HFFc6 (cell line): Measurements from ENCODE around the gene C1QL4. TPM values are rescaled to one million over a fixed set of nuclear protein-coding genes. Genes with fewer than 3 reads are reported as not detected.
"Not testable (repeated sequence)": the region's sequence is repeated elsewhere in the genome, so short reads cannot be mapped to it uniquely, and the experiment has no call there.

ENCODE experiments used
- DNase-seq: peaks from one replicate; pipeline ENCODE4 v3.0.0-alpha.2; 2018
- H3K27ac Mint-ChIP-seq: 2 replicates; pipeline ENCODE4 v1.8.0; 2020; ENCODE audit warnings: mild to moderate bottlenecking, mixed read lengths
- H3K27me3 Mint-ChIP-seq: 2 replicates; pipeline ENCODE4 v1.8.0; 2021; ENCODE audit warnings: mild to moderate bottlenecking, moderate library complexity, mixed read lengths; ENCODE audit not compliant: insufficient read depth
- H3K36me3 Mint-ChIP-seq: 2 replicates; pipeline ENCODE4 v1.8.0; 2021; ENCODE audit warnings: low read depth, mixed read lengths
- H3K4me1 Mint-ChIP-seq: 2 replicates; pipeline ENCODE4 v1.8.0; 2020; ENCODE audit warnings: low read depth, mixed read lengths
- H3K4me3 Mint-ChIP-seq: 2 replicates; pipeline ENCODE4 v1.8.0; 2020; ENCODE audit warnings: mild to moderate bottlenecking, moderate library complexity, mixed read lengths
- H3K9me3 Mint-ChIP-seq: 2 replicates; pipeline ENCODE4 v1.8.0; 2020; ENCODE audit warnings: mild to moderate bottlenecking, mixed read lengths
- CTCF ChIP-seq: fragments of 200-600 bp; sonication (generic); IDR thresholded peaks from 2 replicates; pipeline ENCODE4 v1.5.0; 2021; ENCODE audit warnings: antibody characterized with exemption, mild to moderate bottlenecking
- total RNA-seq, 6 experiments: library from RNA; stranded (reverse); fragmentation: NEBNext Ultra II Directional; extraction: Animal tissue kit (Norgen Biotek cat#: 25700); gene quantifications; 2 replicates in 1 of 6; 3 replicates in 5 of 6; pipeline ENCODE4 v1.2.3, GENCODE V29; 2021

C1QL4 gene
- total RNA-seq, 6 experiments from 2014 or later, result 0.14 to 0.48 (median 0.28) TPM; not detected in 1

- Mint-ChIP-seq H3K27ac (peak overlapping the region; percentile 45; the same call in 1 of the 2 replicates), H3K36me3 (peaks cover 13% of the 10 kb centered on the region; the same call in 1 of the 2 replicates), H3K4me1 (peaks cover 26% of the 10 kb centered on the region), H3K27me3 (no peaks in the 10 kb centered on the region; the same call in 1 of the 2 replicates), H3K9me3 (no peaks in the 10 kb centered on the region), H3K4me3 (no peak overlapping the region)
- no peak for TF ChIP-seq CTCF
- DNase-seq, result no peak
Observed at GRCh38 chr12:49325606-49326005, 11.4 kb downstream of the C1QL4 start.

DNA sequence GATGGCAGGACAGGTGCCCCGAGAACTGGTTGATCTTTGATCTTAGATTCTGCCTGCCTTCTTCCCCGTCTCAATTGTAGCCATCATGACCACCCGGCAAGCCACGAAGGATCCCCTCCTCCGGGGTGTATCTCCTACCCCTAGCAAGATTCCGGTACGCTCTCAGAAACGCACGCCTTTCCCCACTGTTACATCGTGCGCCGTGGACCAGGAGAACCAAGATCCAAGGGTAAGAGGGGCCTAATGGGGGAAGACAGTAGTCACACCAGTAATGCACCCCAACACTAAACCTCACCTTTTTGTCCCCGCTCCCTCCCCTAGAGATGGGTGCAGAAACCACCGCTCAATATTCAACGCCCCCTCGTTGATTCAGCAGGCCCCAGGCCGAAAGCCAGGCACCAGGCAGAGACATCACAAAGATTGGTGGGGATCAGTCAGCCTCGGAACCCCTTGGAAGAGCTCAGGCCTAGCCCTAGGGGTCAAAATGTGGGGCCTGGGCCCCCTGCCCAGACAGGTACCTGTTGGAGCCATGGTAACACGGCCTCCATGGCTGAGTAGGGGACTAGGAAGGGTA lies 13.4 kb downstream of the C1QL4 start:
- Mint-ChIP-seq H3K4me3 (peak overlapping the region; percentile 100), H3K36me3 (peaks cover 10% of the 10 kb centered on the region; the same call in 1 of the 2 replicates), H3K27ac (peak overlapping the region; percentile 94), H3K4me1 (peaks cover 26% of the 10 kb centered on the region), H3K27me3 (peaks cover 2% of the 10 kb centered on the region), H3K9me3 (no peaks in the 10 kb centered on the region)
- TF ChIP-seq CTCF, result no peak
- DNase-seq, result no peak

- peaks cover 8% of the 10 kb centered on the region; the same call in 1 of the 2 replicates for H3K36me3 Mint-ChIP-seq
- H3K4me3 Mint-ChIP-seq, result peak within 1 kb of the TSS; percentile 100
- H3K4me1 Mint-ChIP-seq, result peaks cover 26% of the 10 kb centered on the region
- no peaks in the 10 kb centered on the region for H3K9me3 Mint-ChIP-seq
- TF ChIP-seq CTCF, result no peak
- peaks cover 2% of the 10 kb centered on the region for H3K27me3 Mint-ChIP-seq
- peak within 1 kb of the TSS; percentile 94 for H3K27ac Mint-ChIP-seq
- DNase-seq, result peak; percentile 98
Observed at GRCh38 chr12:49322708-49323523, 14.1 kb downstream of the C1QL4 start, which contains the start of gene TROAP. Gene TROAP, plus strand, starts transcription at chr12:49323255. Its CDS starts 354 bp downstream, at chr12:49323609.

- Mint-ChIP-seq H3K36me3 (peaks cover 5% of the 10 kb centered on the region; the same call in 1 of the 2 replicates), H3K9me3 (no peaks in the 10 kb centered on the region), H3K4me1 (peaks cover 26% of the 10 kb centered on the region), H3K27me3 (peaks cover 2% of the 10 kb centered on the region), H3K27ac (peak overlapping the region; percentile 94), H3K4me3 (peak overlapping the region; percentile 100)
- no peak for TF ChIP-seq CTCF
- no peak for DNase-seq
Observed at GRCh38 chr12:49322367-49322707, 14.7 kb downstream of the C1QL4 start.

DNA sequence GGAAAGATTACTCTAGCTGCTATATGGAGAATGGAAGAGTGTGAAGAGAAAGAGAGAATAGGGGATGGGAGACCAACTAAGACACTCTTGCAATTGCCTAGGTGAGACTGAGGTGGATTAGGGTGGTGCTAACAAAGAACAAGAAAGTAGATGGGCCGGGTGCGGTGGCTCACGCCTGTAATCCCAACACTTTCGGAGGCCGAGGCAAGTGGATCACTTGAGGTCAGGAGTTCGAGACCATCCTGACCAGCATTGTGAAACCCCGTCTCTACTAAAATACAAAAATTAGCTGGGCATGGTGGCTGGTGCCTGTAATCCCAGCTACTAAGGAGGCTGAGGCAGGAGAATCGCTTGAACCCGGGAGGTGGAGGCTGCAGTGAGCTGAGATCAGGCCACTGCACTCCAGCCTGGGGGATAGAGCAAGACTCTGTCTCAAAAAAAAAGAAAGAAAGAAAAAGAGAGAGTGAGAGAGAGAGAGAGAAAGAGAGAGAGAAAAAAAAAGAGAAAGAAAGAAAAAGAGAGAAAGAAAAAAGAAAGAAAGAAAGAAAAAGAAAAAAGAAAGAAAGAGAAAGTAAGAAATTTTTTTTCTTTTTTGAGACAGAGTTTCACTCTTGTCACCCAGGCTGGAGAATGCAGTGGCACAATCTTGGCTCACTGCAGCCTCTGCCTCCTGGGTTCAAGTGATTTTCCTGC lies 16.4 kb downstream of the C1QL4 start:
- not testable (repeated sequence) for H3K27ac Mint-ChIP-seq, H3K9me3 Mint-ChIP-seq, DNase-seq, H3K4me3 Mint-ChIP-seq, H3K27me3 Mint-ChIP-seq, H3K36me3 Mint-ChIP-seq
- H3K4me1 Mint-ChIP-seq, result peaks cover 26% of the 10 kb centered on the region

DNA sequence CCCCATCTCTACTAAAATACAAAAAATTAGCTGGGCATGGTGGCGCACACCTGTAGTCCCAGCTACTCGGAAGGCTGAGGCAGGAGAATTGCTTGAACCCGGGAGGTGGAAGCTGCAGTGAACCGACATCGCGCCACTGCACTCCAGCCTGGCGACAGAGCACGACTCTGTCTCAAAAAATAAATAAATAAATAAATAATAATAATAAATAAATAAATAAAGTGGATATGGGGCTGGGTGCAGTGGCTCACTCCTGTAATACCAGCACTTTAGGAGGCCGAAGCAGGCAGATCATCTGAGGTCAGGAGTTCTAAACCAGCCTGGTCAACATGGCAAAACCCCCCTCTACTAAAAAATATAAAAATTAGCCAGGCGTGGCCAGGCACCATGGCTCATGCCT lies 19.9 kb downstream of the C1QL4 start:
- H3K27me3 Mint-ChIP-seq, H3K36me3 Mint-ChIP-seq, H3K27ac Mint-ChIP-seq, DNase-seq, H3K4me1 Mint-ChIP-seq, H3K9me3 Mint-ChIP-seq, H3K4me3 Mint-ChIP-seq: not testable (repeated sequence)
